Trophoblast cell (in vitro differentiated cells and primary cell): ENCODE measurements around the gene GJD3.

ENCODE experiments used
- DNase-seq, 2 donors: peaks; one replicate each; pipeline ENCODE4 v3.0.0-alpha.2; 2016
- H2AFZ ChIP-seq: 2 replicates; pipeline ENCODE4 v1.6.1; 2013; ENCODE audit warnings: low read length, moderate library complexity, mild to moderate bottlenecking; ENCODE audit not compliant: insufficient read depth, poor library complexity
- H2AK5ac ChIP-seq: 2 replicates; pipeline ENCODE4 v1.6.1; 2013; ENCODE audit warnings: mild to moderate bottlenecking, low read length
- H2BK120ac ChIP-seq: 2 replicates; pipeline ENCODE4 v1.6.1; 2013; ENCODE audit warnings: low read length, mild to moderate bottlenecking, moderate library complexity; ENCODE audit not compliant: insufficient read depth, poor library complexity
- H2BK12ac ChIP-seq: 2 replicates; pipeline ENCODE4 v1.6.1; 2013; ENCODE audit warnings: mild to moderate bottlenecking, low read length, moderate library complexity
- H2BK5ac ChIP-seq: 2 replicates; pipeline ENCODE4 v1.6.1; 2013; ENCODE audit warnings: low read length, low read depth, moderate library complexity, mild to moderate bottlenecking; ENCODE audit not compliant: poor library complexity
- H3K14ac ChIP-seq: 2 replicates; pipeline ENCODE4 v1.6.1; 2013; ENCODE audit warnings: mild to moderate bottlenecking, low read length
- H3K18ac ChIP-seq: 2 replicates; pipeline ENCODE4 v1.6.1; 2013; ENCODE audit warnings: mild to moderate bottlenecking, low read length
- H3K23ac ChIP-seq: 2 replicates; pipeline ENCODE4 v1.6.1; 2013; ENCODE audit warnings: low read length
- H3K27ac ChIP-seq: 2 replicates; pipeline ENCODE4 v1.5.1; 2013; ENCODE audit warnings: low read depth, mild to moderate bottlenecking, inconsistent platforms, low read length, moderate library complexity
- H3K27me3 ChIP-seq: 2 replicates; pipeline ENCODE4 v1.6.1; 2013; ENCODE audit warnings: inconsistent platforms, mild to moderate bottlenecking, low read length, moderate library complexity; ENCODE audit not compliant: insufficient read depth
- H3K36me3 ChIP-seq, 2 experiments: 1 replicate in 1 of 2; 2 replicates in 1 of 2; pipeline ENCODE4 v1.6.1; 2013; ENCODE audit warnings: low read length in 2 of 2, mild to moderate bottlenecking in 2 of 2, moderate library complexity in 1 of 2; ENCODE audit not compliant: insufficient read depth in 2 of 2, control insufficient read depth in 1 of 2
- H3K4ac ChIP-seq: 2 replicates; pipeline ENCODE4 v1.6.1; 2013; ENCODE audit warnings: low read depth, mild to moderate bottlenecking, low read length, moderate library complexity
- H3K4me1 ChIP-seq, 2 experiments: 1 replicate in 1 of 2; 2 replicates in 1 of 2; pipeline ENCODE4 v1.6.1; 2013; ENCODE audit warnings: low read length in 2 of 2, mild to moderate bottlenecking in 2 of 2, moderate library complexity in 1 of 2; ENCODE audit not compliant: insufficient read depth in 2 of 2, control insufficient read depth in 1 of 2
- H3K4me2 ChIP-seq: 2 replicates; pipeline ENCODE4 v1.6.1; 2013; ENCODE audit warnings: inconsistent platforms, mild to moderate bottlenecking, low read length, moderate library complexity
- H3K4me3 ChIP-seq: 2 replicates; pipeline ENCODE4 v1.5.1; 2013; ENCODE audit warnings: mild to moderate bottlenecking, low read depth, low read length, inconsistent platforms
- H3K79me1 ChIP-seq: one replicate; pipeline ENCODE4 v1.6.1; 2013; ENCODE audit warnings: low read length
- H3K79me2 ChIP-seq: 2 replicates; pipeline ENCODE4 v1.6.1; 2013; ENCODE audit warnings: low read length, mild to moderate bottlenecking; ENCODE audit not compliant: control insufficient read depth, insufficient read depth, poor library complexity
- H3K9ac ChIP-seq: 2 replicates; pipeline ENCODE4 v1.6.1; 2013; ENCODE audit warnings: mild to moderate bottlenecking, low read length
- H3K9me3 ChIP-seq: 2 replicates; pipeline ENCODE4 v1.6.1; 2013; ENCODE audit warnings: low read depth, mild to moderate bottlenecking, control low read depth, inconsistent platforms, low read length; ENCODE audit not compliant: insufficient read depth
- H4K12ac ChIP-seq: 2 replicates; pipeline ENCODE4 v1.6.1; 2013; ENCODE audit warnings: low read depth, mild to moderate bottlenecking, low read length, moderate library complexity
- H4K8ac ChIP-seq: 2 replicates; pipeline ENCODE4 v1.6.1; 2013; ENCODE audit warnings: low read depth, mild to moderate bottlenecking, low read length, moderate library complexity
- H4K91ac ChIP-seq: one replicate; pipeline ENCODE4 v1.6.1; 2013; ENCODE audit warnings: low read depth, mild to moderate bottlenecking, low read length, moderate library complexity
- whole genome bisulfite sequencing: extraction: QIAGEN DNeasy Blood & Tissue Kit; methylation state at CpG from one replicate; pipeline ENCODE4 v1.1.7; 2013; ENCODE audit warnings: missing lambda C conversion rate; ENCODE audit not compliant: insufficient read length, insufficient coverage; ENCODE audit errors: extremely low coverage; 5-methylcytosine and 5-hydroxymethylcytosine counted together

Gene GJD3

GRCh38 chr17:40320756-40321523 is 43.6 kb downstream of the GJD3 start:
- Histone ChIP-seq H3K36me3 (no peaks in the 10 kb centered on the region), H2BK12ac (no peak overlapping the region), H3K14ac (no peak overlapping the region), H3K23ac (no peak overlapping the region), H3K4me1 (peaks cover 27 to 36% of the 10 kb centered on the region in 2 experiments), H2AK5ac (no peak overlapping the region), H3K27ac (no peak overlapping the region), H3K79me1 (peaks cover 14% of the 10 kb centered on the region), H4K91ac (no peak overlapping the region), H3K4ac (no peak overlapping the region), H3K9me3 (no peaks in the 10 kb centered on the region), H2BK5ac (no peak overlapping the region), H3K18ac (no peak overlapping the region), H2AFZ (no peak overlapping the region), H3K79me2 (peaks cover 8% of the 10 kb centered on the region), H3K4me3 (no peak overlapping the region), H4K8ac (no peak overlapping the region), H2BK120ac (no peak overlapping the region), H3K9ac (no peak overlapping the region), H3K4me2 (no peak overlapping the region), H4K12ac (no peak overlapping the region), H3K27me3 (no peaks in the 10 kb centered on the region)
- DNase-seq, result no peak
- no CpG with 5 or more reads among the region's 19 CpGs for WGBS

- no peak for DNase-seq
- H3K4me2 ChIP-seq, result no peak overlapping the region
- H2BK5ac ChIP-seq, result no peak overlapping the region
- no peak overlapping the region for H3K27ac ChIP-seq
- no peak overlapping the region for H3K9ac ChIP-seq
- no peak overlapping the region for H2BK12ac ChIP-seq
- no peak overlapping the region for H2AFZ ChIP-seq
- no peak overlapping the region for H4K8ac ChIP-seq
- peaks cover 8% of the 10 kb centered on the region for H3K79me2 ChIP-seq
- H3K4me1 ChIP-seq, result peaks cover 32 to 42% of the 10 kb centered on the region in 2 experiments
- H3K9me3 ChIP-seq, result no peaks in the 10 kb centered on the region
- H2AK5ac ChIP-seq, result no peak overlapping the region
- H3K18ac ChIP-seq, result no peak overlapping the region
- no peak overlapping the region for H3K23ac ChIP-seq
- no peaks in the 10 kb centered on the region for H3K36me3 ChIP-seq
- H3K79me1 ChIP-seq, result peaks cover 14% of the 10 kb centered on the region
- H3K4ac ChIP-seq, result no peak overlapping the region
- WGBS, result no CpG with 5 or more reads among the region's 11 CpGs
- H3K14ac ChIP-seq, result no peak overlapping the region
- H3K27me3 ChIP-seq, result no peaks in the 10 kb centered on the region
- no peak overlapping the region for H4K91ac ChIP-seq
- no peak overlapping the region for H3K4me3 ChIP-seq
- H4K12ac ChIP-seq, result no peak overlapping the region
- no peak overlapping the region for H2BK120ac ChIP-seq
These were observed 44.6 kb downstream of the GJD3 start for GRCh38 chr17:40319651-40320540.

DNA sequence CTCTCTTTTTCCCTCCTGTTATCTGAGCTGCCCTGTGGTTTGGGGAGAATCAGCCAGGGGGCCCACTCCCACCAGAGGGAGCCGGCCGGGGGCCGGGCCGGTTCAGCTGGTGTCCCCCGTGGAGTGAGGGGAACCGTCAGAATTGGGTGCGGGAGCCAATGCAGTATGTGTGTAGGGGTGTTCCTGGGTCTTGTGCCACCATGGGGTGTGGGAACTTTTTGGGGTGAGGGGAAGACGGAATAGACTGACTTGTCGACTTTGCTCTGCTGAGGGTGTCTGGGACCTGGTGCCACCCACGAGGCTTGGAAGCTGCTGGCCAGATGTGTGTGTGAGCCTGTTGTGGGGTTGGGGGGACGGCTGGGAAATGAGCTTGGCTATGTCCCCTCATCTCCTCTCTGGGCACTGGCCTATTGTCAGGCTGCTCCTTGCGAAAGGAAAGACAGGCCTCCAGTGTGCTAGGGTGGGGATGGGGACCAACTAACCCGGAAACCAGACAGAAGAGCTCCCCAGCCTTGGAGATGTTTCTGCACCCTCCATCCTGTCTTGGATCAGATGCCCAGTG is 45.6 kb downstream of the GJD3 start:
- H2BK120ac ChIP-seq, result no peak overlapping the region
- no peak for DNase-seq
- WGBS, result no CpG with 5 or more reads among the region's 13 CpGs

More for the DNA sequence above, 45.6 kb downstream of the GJD3 start:
- Histone ChIP-seq H3K36me3 (no peaks in the 10 kb centered on the region), H2BK12ac (no peak overlapping the region), H4K91ac (no peak overlapping the region), H3K9ac (no peak overlapping the region), H3K79me2 (peaks cover 8% of the 10 kb centered on the region), H3K18ac (peak overlapping the region; percentile 19), H3K4me2 (peak overlapping the region; percentile 87), H3K4me3 (peak overlapping the region; percentile 79), H4K12ac (no peak overlapping the region), H4K8ac (no peak overlapping the region), H3K27ac (no peak overlapping the region), H3K9me3 (peaks cover 1% of the 10 kb centered on the region), H2AK5ac (no peak overlapping the region), H3K4me1 (peaks cover 32 to 40% of the 10 kb centered on the region in 2 experiments), H2BK5ac (no peak overlapping the region), H3K23ac (no peak overlapping the region), H2AFZ (no peak overlapping the region), H3K4ac (peak overlapping the region; percentile 10), H3K79me1 (peaks cover 14% of the 10 kb centered on the region), H3K27me3 (no peaks in the 10 kb centered on the region), H3K14ac (no peak overlapping the region)
